GM18867 (cell line): ENCODE results near the gene RAB40B.
"Not testable (repeated sequence)": the region's sequence is repeated elsewhere in the genome, so short reads cannot be mapped to it uniquely, and the experiment has no call there.

Experiments
- ATAC-seq: cut with Tn5 transposase; IDR thresholded peaks from one replicate; pipeline ENCODE4 v1.9.1; 2021; ENCODE audit warnings: mild to moderate bottlenecking, moderate library complexity; ENCODE audit not compliant: unreplicated experiment

Gene RAB40B

DNA sequence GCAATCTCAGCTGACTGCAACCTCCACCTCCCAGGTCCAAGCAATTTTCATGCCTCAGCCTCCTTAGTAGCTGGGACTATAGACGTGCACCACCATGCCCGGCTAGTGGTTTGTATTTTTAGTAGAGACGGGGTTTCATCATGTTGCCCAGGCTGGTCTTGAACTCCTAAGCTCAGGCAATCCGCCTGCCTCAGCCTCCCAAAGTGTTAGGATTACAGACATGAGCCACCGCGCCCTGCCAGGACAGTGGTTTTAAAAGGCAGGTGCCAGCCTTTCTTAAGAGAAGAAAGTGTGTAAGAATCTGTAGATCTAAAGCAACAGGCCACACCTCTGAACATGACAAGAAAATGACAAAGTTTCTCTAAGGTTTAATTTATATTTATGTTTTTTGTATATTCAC, 43.9 kb downstream of the RAB40B start:
- not testable (repeated sequence) for ATAC-seq

- no peak for ATAC-seq
These were observed 44.6 kb downstream of the RAB40B start for GRCh38 chr17:82653651-82654528.

DNA sequence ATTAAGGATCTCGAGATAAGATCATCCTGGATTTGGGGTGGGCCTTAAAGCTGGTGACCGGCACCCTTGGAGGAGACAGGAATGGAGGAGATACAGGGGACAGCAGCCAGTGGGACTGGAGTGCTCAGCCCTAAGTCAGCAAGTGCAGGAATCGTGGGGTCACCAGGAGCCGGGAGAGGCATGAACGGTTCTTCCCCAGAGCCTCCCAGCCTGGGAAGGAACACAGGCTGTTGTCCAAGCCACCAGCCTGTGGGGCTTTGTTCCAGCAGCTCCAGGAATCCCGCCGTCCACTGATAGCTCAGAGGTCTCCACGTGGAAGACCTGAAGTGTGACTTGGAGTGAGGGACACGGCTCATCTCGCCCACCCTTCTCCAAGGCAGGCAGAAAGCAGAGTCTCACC, 47.8 kb downstream of the RAB40B start:
- no peak for ATAC-seq

GRCh38 chr17:82649501-82650261, 48.8 kb downstream of the RAB40B start:
- no peak for ATAC-seq

GRCh38 chr17:82648742-82649331, 49.7 kb downstream of the RAB40B start:
- ATAC-seq: no peak

DNA sequence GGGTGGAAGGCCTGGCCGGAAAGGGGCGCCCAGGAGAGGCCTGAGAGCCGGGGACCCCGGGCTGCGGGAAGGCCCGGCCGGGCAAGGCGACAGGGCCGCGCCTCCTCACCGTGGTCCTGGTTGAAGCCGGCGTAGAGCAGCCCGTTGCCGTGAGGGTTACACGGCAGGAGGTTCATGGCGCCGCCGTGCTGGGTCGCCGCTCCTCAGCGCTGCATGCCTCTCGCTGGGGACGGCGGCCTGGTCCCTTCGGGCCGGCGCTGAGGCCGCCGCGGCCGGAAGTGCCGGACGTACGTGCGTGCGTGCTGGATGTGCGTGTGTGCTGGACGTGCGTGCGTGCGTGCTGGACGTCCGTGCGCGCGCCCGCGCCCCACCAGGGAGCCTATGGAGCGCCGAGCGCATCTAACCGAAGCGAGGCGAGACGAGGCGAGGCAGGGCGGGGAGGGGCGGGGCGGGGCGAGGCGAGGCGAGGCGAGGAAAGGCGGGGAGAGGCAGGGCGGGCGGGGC, 50.3 kb downstream of the RAB40B start, which contains the start of gene WDR45B:
TSS of gene WDR45B (minus strand) at position 280 of the 504 bp plus-strand sequence. CDS start at position 176, 104 bp downstream.
- ATAC-seq: peak; percentile 79

DNA sequence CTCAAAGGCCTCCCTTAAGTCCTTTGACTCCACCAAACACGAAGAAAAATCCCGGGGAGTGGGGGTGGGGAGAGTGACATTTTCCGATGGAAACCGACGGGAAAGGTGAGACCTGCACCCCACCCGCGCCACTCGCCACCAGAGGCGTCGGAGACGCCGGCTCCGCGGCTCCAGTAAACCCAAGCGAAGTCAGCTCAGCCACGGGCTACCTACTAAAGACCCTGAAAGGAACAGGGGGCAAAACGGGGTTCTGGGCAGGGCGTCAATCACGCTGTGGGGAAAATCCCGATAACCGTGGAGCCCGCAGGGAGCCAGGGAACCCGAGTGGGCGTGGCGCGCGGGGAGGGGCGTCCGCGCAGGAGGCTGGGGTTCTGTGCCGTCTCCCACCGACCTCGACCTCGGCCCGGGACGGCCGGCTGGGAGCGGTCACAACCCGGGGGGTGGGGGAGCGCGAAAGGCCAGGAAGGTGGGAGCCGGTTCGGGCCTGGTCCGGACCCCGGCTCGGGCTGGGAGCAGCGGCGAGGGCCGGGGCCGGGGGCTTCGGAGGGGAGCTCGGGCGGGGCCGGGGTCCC, 50.8 kb downstream of the RAB40B start:
- ATAC-seq: peak; percentile 14

DNA sequence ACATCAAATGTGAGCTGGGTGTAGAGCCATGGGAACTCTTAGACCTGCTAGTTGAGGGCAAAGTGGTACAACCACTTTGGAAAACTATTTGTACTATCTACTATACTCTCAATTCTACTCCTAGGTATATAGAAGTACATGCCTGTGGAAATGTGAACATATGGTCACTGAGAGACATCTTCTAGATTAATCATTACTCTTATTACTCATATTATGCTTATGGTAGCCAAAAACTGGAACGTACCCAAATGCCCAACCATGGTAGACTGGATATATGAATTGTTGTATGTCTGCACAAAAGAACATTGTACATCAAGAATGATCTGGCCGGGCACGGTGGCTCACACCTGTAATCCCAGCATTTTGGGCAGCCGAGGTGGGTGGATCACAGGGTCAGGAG, 53.0 kb downstream of the RAB40B start:
- ATAC-seq: no peak

DNA sequence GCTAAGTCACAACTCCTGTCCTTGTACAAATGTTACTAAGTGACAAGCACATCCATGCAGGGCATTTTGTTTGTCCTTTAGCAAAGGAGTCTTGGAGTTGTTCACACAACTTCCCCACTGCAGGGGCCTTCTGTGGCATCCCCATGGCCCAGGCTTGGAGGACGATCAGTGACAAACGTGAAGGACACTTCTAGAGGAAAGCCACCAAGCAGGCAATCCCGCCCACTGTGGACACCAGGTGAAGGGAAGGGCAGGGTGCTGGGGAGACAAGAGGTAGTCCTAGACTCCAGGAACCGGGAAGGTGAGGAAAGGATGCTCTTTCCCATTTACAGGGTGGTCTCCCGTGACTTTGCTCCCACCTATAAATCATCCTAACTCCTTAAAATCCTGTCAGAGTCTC, 54.4 kb downstream of the RAB40B start:
- no peak for ATAC-seq

GRCh38 chr17:82642022-82642421, 56.5 kb downstream of the RAB40B start:
- no peak for ATAC-seq

DNA sequence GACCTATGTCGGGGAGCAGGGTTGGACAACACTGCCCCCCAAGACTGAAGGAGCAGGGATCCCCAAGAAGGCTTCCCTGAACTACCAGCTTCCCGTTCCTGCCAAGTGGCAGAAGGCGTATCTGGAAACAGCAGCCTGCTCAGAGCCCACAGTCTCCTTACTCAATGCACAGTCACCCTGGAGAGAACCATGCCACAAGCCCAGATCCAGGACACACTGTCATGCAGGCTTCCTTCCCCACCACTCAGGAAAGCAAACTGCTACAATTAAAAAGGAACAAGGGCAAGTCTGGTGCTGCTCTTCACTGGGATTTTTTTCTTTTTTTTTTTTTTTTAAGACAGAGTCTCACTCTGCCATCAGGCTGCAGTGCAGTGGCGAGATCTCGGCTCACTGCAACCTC, 58.5 kb downstream of the RAB40B start:
- no peak for ATAC-seq

- ATAC-seq: no peak
These were observed 58.9 kb downstream of the RAB40B start for GRCh38 chr17:82639628-82640027.

- ATAC-seq: no peak
These were observed 60.2 kb downstream of the RAB40B start for GRCh38 chr17:82638183-82638773.

DNA sequence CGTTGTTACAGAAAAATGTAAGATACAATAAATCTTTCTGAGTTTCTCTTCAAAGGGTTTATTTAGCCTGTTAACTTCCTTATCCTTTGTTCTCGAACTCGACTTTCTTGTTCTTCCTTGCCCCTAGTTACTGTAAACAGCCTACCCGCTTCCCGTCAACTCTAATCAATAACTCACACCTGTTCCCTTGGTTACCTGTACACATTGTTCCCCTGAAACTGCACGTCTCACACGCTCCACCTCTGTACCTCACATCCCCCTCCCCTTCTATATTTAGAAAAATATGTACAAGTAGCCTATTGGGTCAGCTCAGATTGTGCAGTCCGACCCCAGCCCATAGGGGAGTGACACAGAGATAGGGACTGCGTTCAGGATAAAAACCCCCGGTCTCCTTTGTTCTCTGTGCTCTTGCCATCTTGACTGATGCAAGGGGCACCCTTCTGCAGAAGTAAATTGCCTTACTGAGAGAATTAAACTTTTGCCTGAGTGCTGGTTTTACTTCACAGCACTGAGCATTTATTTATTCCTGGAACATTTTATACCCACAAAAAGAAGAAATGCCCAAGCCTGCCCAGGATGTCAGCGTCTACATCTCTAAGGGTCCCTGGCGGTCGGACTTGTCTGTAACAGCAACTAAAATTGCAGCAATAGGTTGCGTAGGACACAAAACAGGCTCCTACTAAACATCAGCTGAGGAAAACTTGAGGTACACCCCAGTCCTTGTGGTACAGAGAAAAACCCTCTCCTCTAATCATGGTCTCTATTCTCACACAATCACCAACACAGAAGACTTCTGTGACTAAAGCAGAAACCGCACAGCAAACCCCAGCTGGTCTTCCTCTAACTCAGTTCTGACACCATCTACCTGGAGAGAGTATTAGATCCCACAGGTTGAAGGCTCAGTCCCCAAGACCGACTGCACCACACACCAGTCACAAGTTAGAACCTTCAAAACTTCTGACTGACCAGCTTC, 61.6 kb downstream of the RAB40B start:
- no peak for ATAC-seq

GRCh38 chr17:82633343-82633742, 65.2 kb downstream of the RAB40B start:
- no peak for ATAC-seq

DNA sequence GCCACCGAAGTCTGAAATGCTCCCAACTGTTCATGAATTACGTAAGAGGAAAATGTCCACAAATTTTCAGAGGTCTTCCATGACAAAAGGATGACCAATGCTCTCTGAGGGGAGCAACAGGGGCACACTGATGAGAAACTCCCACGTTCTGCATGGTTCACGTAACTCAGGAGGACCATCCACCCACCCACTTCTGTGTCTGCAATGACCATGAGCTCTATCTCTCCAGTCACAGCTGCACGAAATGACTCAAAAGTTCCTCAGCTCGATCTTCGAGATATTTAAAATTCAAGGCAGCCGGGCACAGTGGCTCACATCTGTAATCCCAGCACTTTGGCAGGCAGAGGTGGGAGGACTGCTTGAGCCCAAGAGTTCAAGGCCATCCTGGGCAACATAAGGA, 66.0 kb downstream of the RAB40B start:
- ATAC-seq: no peak

GRCh38 chr17:82631544-82631943, 67.0 kb downstream of the RAB40B start:
- no peak for ATAC-seq

DNA sequence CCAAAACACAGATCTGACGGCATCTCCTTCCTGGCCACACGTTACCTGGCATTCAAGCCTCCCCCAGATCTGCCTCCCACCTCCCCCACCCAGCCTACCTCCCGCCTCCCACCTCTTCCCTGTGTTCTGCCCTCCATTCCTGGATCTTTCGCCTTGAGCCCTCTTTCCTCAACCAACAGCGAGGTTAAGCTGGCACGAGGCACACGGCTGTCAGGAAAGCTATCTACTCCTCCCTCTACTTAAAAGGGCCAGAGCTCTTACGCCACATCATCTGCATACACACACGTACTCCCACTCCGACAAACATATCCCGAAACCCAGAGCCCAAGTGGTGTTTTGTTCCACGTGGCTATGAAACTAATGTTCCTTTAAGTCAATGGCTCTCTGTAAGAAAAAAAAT, 68.3 kb downstream of the RAB40B start:
- no peak for ATAC-seq

- ATAC-seq: no peak
These were observed 68.8 kb downstream of the RAB40B start for GRCh38 chr17:82629748-82630147.
